ENCODE results near the gene MRPS33. TPM values are rescaled to one million over a fixed set of nuclear protein-coding genes. Genes with fewer than 3 reads are reported as not detected.
"Not testable (repeated sequence)": the region's sequence is repeated elsewhere in the genome, so short reads cannot be mapped to it uniquely, and the experiment has no call there.

MRPS33 gene
- total RNA-seq, 4 donors from 2014 or later: 23.4 to 60.1 (median 40.8) TPM

GRCh38 chr7:141039376-141039775, 24.6 kb upstream of the MRPS33 start:
- Histone ChIP-seq H3K4me3 (no peak overlapping the region), H3K9me3 (no peaks in the 10 kb centered on the region), H3K27ac (no peak overlapping the region), H3K27me3 (no peaks in the 10 kb centered on the region), H3K36me3 (no peaks in the 10 kb centered on the region), H3K4me1 (no peaks in the 10 kb centered on the region)
- intact Hi-C loops (cut with DNase I; ENCODE audit: low total_unique reads): no loop called here
- TF ChIP-seq POLR2A (IDR thresholded peaks at IDR 0.05) (no peak), CTCF (IDR thresholded peaks at IDR 0.05 in 4 of 5, conservative IDR thresholded peaks at IDR 0.05 in 1 of 5) (no peak)
- no peak for DNase-seq
- no peak for ATAC-seq
- in situ Hi-C loops (cut with MboI; ENCODE audit: low sequenced_read_pairs in 4 of 4): no loop called here

GRCh38 chr7:141038100-141038499, 23.3 kb upstream of the MRPS33 start:
- ATAC-seq; in situ Hi-C loops (cut with MboI; ENCODE audit: low sequenced_read_pairs in 4 of 4): not testable (repeated sequence)

GRCh38 chr7:141032539-141033323, 18.0 kb upstream of the MRPS33 start:
- H3K36me3 ChIP-seq; intact Hi-C loops (cut with DNase I; ENCODE audit: low total_unique reads); in situ Hi-C loops (cut with MboI; ENCODE audit: low sequenced_read_pairs in 4 of 4); ATAC-seq; H3K27me3 ChIP-seq; H3K4me1 ChIP-seq; H3K27ac ChIP-seq; DNase-seq; H3K4me3 ChIP-seq; H3K9me3 ChIP-seq: not testable (repeated sequence)

More at GRCh38 chr7:141038100-141038499, 23.3 kb upstream of the MRPS33 start:
- H3K27ac ChIP-seq; H3K27me3 ChIP-seq; intact Hi-C loops (cut with DNase I; ENCODE audit: low total_unique reads); DNase-seq; H3K36me3 ChIP-seq; H3K4me3 ChIP-seq; H3K9me3 ChIP-seq; H3K4me1 ChIP-seq: not testable (repeated sequence)

DNA sequence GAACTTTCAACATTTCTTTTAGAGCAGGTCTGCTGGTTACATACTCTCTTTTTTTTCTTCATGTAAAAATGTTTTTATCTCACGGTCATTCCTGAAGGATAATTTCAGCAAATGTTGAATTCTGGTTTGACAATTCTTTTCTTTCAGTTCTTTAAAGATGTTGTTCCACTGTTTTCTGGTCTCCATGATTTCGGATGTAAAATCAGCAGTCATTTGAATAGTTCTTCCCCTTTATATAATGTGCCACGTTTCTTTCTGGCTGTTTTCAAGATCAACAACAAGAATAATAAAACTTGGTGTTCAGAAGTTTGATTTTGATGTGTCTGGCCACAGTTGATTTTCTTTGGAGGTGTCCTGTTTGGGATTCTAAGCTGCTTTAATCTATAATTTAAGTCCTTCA, 14.0 kb upstream of the MRPS33 start:
- TF ChIP-seq CTCF (IDR thresholded peaks at IDR 0.05 in 4 of 5, conservative IDR thresholded peaks at IDR 0.05 in 1 of 5) (no peak), POLR2A (IDR thresholded peaks at IDR 0.05) (no peak)
- DNase-seq (no peak), ATAC-seq (no peak)
- Histone ChIP-seq H3K9me3 (peaks cover 0 to 5% (median 0%) of the 10 kb centered on the region in 3 donors), H3K36me3 (no peaks in the 10 kb centered on the region), H3K27ac (no peak overlapping the region), H3K4me1 (no peaks in the 10 kb centered on the region), H3K4me3 (no peak overlapping the region), H3K27me3 (peaks cover 0 to 3% (median 0%) of the 10 kb centered on the region in 3 donors)
- in situ Hi-C loops (cut with MboI; ENCODE audit: low sequenced_read_pairs in 4 of 4): no loop called here
- intact Hi-C loops (cut with DNase I; ENCODE audit: low total_unique reads): no loop called here

- H3K27me3 ChIP-seq: peaks cover 0 to 9% (median 0%) of the 10 kb centered on the region in 3 donors
- intact Hi-C loops (cut with DNase I; ENCODE audit: low total_unique reads) (no loop called here), in situ Hi-C loops (cut with MboI; ENCODE audit: low sequenced_read_pairs in 4 of 4) (no loop called here)
- no peak overlapping the region for H3K27ac ChIP-seq
- H3K4me1 ChIP-seq: no peaks in the 10 kb centered on the region
- ATAC-seq (no peak), DNase-seq (no peak)
- H3K36me3 ChIP-seq: no peaks in the 10 kb centered on the region
- H3K9me3 ChIP-seq: peaks cover 0 to 5% (median 0%) of the 10 kb centered on the region in 3 donors
- no peak overlapping the region for H3K4me3 ChIP-seq
- TF ChIP-seq POLR2A (IDR thresholded peaks at IDR 0.05) (no peak), CTCF (IDR thresholded peaks at IDR 0.05 in 4 of 5, conservative IDR thresholded peaks at IDR 0.05 in 1 of 5) (no peak)
Observed at GRCh38 chr7:141027043-141027442, 12.3 kb upstream of the MRPS33 start.
